Kidney tubule cell (primary cell): ENCODE data around the gene MGLL.
A peak's percentile ranks its signal among the peaks of the same experiment; 100 is the strongest.

Experiments used
- DNase-seq: peaks from one replicate; pipeline ENCODE4 v3.0.0-alpha.2; 2018; ENCODE audit warnings: low spot score

The MGLL gene

DNA sequence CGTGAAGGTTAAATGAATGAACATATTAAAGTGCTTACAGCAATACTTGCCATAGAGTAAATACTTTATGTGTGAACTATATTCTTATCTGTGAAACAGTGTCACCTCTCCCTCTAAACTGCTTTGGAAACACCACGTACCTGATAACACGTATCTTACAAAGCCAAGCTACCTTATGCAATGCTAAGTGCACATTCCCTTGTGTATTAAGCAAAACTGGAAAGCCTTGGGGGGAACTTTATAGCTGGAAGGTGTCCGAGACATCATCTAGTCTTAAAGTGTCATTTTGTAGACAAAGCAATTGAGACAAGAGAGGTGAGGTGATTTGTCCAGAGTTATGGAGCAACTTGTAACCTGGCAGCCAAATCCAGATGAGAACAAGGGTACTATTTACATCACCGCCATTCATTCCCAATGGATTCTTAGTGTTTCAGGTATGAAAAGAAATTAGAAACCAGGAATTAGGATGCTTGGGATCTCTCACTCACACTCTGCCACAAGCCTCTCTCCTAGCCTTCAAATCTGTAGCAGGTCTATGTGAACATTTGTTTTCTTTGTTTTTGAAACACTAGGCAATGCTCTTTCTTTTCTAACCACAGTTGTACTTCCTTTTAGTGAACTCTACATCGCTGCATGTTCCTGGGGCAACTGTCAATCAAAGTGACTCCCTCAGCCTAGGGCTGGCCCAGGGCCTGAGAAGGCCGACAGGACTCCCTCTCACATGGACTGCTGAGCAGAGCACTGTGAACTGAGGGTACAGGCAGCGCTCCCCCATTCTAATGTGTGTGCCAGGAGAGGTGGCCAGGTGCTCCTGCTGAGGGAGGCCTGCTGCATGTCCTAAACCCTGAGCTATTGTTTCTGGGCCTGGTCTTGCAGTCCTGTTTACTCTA is 13.9 kb upstream of the MGLL start:
- no peak for DNase-seq

DNA sequence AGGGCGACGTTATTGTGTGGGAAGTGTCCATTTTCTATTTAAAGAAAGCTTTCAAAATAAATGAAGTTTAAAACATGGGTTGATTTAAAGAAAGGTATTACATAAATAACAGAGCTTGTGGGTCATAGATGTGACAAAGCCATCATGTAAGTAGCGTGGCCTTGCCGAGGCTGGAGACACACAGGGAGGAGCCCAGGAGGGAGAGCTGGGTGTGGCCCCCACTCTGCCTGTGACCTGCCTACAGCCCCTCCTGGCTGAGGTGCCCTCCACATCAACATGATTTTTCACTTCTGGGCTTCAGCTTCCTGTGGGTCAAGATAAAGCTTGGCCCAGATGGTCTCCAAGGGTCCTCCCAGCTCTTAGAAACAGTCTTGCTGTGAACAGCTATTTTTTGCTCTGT is 12.5 kb upstream of the MGLL start:
- no peak for DNase-seq

DNA sequence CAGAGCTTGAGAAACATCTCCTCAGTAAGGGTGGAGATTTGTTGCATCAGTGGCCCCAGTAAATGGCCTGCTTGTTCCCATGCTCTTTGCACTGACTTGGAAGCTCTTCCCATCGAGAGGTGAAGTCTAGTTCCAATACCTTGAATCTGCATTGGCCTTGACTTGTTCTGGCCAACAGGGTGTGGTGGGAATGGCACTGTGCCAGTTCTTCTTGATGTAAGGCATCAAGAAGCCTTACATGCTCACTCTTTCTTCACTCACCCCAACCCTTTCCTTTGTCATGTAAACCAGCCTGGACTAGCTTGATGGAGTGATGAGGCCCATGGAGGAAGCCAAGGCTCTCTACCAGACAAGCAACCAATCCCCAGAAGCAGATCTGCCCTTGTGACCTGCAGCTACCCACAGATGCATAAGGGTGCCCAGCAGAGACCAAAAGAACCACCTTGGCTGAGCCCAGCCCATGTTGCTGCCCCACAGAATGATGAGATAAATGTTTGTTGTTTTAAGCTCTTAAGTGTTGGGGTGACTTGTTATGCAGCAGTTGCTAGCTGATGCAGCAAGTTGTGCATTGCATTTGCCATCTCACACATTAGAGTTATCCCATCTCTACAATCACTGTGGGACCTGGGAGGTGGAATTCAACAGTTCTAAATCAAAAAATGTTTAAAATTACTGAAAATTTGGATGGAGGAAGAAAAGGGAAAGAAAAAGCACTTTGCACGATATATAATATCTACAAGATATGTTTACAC is 11.1 kb upstream of the MGLL start:
- DNase-seq = no peak

DNA sequence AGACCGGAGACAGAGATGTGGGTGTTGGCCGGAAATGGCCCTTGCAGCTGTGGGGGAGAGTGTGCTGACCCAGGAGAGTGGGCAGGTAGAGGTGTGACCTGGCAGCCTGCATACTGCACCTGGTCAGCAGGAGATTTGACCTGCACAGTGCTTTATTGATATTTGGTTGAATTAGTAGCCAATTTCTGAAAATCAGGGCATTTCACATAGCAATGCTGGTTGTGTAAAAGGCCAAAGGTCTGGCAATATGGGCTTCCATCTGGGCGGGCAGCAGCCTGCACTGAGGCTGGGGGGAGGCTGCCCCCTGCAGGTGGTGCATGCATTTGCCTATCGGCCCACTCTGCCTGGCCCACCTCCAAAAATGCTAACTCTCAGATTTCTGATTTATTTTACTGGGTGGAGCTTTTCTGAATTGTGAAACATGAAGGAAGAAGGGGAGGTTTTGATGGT is 9.4 kb upstream of the MGLL start:
- DNase-seq = peak; percentile 38

DNA sequence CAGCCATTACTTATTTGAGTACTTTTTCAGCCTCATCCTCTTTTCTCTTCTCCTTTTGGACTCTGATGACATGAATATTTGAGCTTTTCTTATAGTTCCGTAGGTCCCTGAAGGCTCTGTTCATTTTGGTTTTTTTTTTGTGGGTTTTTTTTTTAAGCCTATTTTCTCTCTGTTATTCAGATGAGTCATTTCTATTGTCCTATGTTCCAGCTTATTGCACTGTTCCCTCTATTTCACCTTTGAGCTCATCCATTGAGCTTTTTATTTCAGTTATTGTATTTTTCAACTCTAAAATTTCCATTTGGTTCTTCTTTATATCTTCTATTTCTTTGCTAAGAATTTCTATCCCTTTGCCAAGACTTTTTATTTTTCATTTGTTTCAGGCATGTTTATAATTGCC is 7.2 kb upstream of the MGLL start:
- DNase-seq = no peak

DNA sequence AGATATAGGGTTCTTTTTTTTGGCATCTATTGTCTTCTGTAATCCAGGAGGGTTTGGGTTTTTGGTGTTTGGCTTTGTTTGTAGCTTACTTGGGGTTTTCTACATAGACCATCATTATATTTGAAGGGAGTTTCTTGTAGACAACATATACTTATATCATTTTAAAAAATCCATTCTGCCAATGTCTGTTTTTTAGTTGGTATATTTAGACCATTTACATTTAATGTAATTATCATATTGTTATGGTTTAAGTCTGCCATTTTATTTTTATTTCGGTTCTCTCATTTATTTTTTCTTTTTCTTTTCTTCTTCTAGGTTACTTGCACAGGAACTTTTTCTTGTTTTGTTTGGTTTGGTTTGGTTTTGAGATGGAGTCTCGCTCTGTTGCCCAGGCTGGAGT is 5.5 kb upstream of the MGLL start:
- DNase-seq = no peak

DNA sequence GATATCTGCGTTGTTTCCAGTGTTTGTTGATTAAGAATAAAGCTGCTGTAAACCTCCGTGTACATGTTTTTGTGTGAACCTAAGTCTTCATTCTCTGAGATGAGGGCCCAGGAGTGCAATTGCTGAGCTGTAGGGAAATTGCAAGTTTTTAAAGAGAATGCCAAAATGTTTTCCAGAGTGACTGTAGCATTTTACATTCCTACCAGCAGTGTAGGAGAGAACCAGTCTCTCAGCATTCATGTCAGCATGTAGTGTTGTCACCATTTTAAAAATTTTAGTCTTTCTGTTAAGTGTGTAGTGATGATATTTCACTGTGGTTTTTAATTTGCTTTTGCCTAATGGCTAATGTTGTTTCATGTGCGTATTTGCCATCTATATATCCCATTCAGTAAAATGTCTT is 3.4 kb upstream of the MGLL start:
- no peak for DNase-seq

DNA sequence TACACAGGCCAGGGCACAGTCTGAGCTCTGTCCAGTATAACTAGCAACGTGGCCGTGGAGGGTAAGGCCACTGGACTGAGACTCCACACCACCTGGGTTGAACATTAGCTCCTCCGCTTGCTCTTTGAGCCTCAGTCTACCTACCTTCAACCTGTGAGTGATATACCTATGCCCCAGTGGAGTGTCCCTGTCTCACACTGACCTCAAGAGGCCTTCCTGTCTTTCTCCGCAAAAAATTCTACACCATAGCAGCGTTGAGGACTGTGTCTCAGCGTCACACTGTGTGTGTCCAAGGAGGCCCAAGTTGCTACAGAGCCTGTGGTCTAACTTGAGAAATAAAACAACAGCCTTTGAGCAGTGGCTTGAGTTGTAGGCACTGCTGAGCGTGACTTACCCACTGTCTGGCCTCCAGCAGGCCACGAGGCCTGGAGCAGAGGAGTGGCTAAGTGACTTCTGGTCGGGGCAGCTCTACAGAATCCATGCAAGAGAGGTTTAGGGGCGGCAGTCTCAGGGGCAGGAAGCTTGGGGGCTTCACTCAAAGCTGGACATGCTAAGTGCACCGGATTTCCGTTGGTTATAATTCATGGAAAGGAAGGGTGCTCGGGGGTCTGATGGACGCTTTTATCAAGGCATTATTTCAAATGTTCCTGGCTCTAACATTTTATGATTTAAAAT is 2.0 kb upstream of the MGLL start:
- no peak for DNase-seq

DNA sequence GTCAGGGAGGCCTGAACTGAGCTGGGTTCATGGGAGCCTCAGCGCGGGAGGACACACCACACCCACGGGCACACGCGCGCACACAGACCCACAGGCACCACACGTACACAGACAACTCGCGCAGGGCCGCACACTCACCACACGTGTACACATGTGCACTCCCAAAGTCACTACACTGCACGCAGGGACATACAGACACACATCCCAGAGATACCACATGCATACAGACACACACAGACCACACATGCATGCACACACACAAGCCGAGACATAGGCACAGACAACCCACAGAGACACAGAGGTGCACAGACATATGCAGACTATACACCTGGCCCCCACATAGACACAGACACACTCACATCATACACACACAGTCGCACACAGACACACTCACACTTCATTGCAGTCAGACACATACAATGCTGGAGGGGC is 1.1 kb upstream of the MGLL start:
- DNase-seq = no peak

DNA sequence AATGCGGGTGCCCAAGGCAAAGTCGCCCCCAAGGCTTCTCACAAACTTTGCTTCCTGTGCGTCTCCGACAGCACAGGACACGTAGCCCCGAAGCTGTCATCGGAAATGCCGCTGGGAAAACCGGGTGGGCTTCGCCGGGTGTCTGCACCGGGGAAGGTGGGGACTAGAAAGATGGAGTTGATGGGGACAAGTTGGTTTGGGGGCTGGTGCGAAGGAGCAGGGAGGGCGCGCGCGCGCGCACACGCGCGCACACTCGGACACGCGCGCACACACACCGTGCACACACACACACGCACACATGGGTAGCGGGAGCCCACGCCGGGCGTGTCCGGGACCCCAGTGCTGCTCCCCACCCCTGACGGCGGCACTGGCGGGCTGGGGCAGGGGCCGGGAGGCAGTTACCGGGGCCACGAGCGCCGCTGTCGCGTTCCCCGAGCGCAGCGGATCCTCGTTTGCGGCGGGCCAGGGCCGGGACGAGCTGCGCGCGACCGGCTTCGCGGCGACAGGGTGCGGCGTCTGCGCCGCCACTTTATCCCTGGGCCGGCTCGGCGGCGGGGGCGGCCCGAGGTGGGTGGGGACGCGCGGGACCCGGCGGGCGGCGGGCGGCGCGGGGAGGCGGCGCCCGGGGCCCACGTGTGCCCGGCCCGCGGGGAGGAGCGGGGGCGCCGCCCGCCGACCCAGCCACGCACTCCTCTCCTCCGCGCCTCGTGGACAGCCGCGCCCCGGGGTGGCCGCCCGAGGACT is 539 bp upstream of the MGLL start:
- DNase-seq = peak; percentile 52

DNA sequence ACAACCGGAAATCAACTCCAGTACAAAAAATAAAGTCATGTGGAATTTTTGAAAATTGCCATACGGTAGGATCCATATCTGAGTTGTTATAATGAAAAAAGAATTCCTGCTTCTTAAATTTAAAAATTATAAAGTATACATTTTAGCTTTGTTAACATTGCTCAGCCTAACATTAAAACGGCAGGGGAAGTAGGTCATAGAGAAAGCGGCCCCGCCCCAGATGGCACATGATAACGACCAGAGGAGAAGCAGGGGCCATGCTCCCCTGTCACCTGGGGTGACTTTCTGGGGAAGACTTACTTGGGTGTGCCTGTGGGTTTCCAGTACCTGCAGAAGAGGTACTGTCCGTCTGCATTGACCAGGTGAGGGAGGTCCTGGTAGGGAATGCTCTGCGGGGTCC is 921 bp downstream of the MGLL start:
- DNase-seq = peak; percentile 50

DNA sequence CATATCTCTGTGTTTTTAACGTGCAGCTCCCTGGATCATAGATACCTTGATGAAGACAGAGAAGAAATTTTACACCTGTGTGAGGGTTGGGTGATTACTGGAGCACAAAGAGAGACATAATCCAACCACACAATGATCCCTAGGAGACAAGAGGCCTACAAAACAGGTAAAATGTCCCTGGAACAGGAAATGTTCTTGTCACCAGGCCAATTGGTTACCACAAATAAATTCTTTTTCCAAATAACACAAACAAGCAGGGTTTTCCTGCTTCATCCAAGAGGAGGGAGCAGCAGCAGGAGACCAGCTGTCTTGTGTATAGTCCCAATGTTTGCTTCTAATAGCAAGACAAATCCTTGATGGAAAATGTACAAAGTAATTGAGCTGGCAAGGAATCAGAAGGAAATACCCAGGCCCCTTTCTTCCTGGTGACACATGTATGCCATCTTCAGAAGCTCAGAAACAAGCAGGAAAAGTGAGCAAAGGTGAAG is 1.4 kb downstream of the MGLL start:
- peak; percentile 89 for DNase-seq

DNA sequence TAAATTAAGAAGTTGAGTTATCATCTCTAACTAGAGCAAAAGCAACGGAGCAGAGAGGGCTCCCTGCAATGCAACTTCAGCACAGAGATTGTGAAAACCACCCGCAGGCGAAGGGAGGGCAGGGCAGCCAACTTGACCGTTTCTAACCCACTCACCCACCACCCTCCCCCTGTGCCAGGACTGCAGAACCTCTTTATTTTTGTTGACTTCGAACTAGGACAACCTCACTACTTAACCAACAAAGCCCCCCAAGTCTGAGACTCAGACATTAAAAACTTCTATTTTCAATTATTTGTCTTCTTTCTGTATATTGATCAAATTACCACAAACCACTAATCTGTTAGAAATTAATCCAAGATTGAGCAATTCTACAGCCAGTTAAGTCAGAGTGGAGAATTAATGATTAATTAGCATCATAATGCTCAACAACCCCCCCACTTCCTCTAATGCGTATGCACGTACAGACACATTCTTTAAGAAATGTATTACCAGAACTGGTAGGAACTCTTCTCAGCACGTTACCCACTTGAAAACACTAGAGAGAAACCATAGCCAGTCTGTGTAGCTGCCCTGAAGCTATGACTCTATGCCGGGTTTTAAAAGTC is 2.0 kb downstream of the MGLL start:
- peak; percentile 93 for DNase-seq

DNA sequence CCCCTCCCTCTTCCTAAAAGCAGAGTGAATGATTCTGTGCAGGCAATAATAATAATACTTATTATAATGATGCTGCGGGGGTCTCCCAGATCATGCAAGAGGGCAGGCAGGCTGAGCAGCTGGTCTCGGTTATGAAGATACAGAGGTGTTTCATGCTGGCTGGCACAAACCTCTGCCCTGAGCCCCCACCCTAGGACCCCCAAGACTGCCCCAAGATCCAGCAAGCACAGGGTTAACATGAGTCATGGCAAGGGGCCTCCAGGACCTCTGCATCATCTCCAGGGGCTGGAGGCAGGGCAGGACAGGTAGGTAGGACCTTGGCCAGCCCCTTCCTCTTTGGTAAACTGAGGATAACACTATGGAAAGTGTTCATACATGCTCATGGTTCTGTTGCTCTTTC is 2.7 kb downstream of the MGLL start:
- peak; percentile 42 for DNase-seq

DNA sequence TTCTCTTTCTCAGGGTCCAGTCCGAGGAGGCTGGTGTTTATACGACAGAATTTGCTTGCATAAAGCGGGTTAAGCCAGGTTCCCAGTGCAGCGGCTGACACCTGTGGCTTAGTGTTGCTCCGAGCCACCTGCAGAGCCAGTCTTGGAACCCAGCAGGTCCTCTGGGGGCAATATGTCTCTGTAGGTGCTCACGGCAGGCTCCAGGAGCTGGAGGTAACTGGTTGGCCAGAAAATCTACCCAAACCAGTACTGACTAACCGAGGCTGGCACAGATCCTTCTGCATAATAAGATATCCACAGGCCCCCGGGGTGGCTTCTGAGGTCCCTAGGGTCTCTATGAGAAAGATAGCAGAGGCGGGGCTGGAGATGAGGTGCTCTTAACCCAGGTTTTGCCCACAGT is 3.2 kb downstream of the MGLL start:
- peak; percentile 36 for DNase-seq

DNA sequence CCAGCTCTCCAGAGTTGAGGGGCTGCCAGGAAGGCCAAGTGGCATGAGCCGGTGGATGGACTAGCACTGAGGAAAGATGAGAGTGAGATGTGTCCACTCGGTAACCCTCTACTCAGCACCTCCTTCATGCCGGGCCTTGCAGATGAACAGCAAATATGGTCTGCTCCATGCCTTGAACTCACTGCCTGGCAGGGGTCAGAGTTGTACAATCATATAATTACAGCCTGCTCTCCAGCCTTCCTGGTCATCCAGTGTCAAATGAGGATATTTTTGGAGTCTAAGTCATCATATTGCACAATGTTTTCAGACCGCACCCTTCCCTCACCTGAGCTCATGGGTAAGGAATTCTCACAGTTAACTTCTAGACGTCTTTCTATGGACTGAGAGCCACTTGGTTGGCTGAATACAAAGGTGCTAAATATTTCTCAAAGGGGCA is 4.9 kb downstream of the MGLL start:
- DNase-seq = peak; percentile 96

DNA sequence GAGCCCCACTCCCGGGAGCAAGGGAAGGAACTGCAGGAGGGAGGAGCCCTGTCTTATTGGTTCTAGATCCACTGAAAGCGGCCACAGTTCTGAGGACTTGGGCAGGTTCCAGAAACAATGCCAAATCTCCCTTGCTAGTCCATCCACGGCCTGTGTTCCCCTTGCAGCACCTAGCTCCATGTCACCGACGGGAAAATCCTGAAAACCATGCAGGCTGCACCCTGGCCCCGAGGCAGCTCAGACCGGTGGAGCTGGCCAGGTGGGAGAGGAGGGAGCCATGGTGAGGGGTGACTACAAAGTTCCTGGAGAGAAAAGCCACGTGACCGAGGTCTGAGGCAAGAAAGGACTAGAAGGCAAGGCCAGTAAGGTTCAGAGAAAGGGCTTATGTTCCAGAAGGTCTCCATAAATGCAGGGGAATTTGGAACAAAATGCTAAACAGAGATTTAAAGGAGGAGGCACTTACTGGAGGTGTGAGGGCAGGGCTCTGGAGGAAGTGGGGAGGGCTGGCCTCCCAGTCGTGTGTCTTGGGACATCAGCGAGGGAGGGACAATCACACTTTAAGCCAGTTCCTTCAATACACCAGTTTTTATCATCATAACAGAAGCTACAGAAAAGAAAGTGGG is 5.4 kb downstream of the MGLL start:
- peak; percentile 18 for DNase-seq

DNA sequence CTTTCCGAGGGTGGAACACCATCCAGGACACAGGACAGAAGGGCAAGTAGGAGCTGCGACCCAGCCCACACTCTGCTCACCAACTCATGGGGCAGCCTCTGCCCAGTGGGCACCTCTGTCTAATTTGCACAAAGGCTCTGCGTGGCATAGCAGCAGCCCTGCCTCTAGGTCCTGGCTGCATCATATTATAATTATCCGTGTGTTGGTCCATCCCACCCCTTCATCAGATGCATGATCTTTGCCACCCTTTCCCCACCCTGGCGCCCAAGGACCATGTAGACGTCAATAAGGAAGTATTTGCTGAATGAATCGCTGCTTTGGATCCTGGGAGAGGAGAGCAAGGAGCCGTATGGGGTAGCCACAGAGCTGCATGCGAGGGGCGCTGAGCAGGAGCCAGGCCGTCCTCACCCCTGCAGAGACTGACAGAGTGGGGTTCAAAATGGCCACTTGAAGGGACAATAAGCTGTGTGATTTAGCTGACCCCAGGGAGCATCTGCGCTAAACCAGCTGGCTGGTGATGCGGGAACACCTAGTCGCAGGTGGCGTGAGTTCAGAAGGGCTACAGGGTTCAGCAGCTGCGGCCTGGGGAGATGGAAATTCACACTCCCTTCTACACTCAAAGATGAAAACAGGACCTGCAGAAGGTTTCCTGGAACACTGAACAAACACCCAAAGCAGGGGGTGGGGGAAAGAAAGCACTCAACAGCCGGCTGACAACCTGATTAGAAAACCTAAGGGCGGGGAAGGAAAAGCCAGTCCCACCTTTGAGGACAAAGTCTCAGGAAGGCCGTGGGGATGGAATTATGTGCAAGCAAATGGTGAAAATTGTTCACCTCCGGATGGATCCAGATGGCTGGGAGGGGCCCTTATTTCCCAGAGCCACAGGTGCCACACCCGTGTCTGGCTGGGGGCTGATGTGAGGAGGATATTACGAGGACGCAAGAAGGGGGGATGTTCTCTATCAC is 6.4 kb downstream of the MGLL start:
- no peak for DNase-seq

DNA sequence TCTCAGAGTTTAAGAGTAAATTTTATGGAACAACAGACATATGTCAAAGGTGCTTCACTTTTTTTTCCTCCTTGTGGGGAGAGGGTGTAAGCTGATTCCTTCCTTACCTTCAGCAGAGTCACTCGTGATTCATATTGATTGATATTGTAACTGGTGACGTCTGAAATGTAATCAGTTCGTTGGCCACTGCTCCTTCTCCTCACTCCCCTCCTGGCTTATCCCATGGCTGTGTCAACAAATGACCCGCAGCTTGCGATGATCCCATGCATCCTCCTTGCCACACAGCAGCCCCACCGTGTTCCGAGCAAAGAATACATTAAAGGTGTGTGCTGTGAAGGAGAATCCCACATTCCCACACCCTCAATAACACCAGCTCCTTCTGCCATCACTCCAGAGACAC is 7.3 kb downstream of the MGLL start:
- no peak for DNase-seq

DNA sequence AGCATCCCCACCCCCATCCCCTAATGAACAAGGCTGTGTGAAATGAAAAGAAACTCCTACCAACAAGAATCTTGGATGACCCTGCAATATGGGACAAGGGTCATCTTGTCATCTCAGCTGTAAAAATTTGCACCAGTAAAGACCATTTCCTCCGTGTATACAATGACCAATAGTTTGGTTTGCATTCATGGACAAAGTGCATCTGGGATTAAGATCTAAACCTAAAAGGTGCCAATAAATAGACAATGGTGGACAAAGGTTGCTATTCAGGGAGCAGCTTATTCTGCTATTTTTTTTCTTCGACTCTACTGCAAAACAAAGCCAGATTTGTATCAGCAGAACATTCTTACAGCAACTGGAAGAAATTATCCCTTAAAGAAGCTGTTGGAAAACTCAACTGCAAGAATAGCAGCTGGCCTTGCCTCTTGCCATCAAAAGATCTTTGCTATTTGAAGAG is 8.0 kb downstream of the MGLL start:
- DNase-seq = no peak
